ENCODE data around the gene THAP8.

DNA sequence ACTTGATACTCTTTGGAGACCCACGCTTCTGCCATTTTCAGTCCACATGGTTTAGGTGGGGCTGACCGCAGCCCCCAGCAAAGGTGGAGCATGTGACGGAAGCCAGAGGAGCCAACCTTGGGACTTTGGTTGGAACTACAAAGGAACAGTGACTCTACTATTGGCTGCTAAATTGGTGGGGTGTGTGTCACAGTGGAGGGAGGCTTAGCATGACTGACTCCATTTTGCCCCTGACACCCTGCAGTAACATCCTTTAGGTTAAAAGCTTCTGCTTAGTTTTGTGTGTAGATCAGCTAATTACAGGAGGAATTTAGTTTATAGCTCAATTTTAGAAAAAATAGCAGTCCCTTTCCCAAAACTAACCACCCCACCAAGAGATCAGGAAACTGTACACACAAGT, 52.5 kb downstream of the THAP8 start:
- TF ChIP-seq POLR2A (IDR thresholded peaks at IDR 0.05) = no peak
- TF ChIP-seq, protein P1, sequence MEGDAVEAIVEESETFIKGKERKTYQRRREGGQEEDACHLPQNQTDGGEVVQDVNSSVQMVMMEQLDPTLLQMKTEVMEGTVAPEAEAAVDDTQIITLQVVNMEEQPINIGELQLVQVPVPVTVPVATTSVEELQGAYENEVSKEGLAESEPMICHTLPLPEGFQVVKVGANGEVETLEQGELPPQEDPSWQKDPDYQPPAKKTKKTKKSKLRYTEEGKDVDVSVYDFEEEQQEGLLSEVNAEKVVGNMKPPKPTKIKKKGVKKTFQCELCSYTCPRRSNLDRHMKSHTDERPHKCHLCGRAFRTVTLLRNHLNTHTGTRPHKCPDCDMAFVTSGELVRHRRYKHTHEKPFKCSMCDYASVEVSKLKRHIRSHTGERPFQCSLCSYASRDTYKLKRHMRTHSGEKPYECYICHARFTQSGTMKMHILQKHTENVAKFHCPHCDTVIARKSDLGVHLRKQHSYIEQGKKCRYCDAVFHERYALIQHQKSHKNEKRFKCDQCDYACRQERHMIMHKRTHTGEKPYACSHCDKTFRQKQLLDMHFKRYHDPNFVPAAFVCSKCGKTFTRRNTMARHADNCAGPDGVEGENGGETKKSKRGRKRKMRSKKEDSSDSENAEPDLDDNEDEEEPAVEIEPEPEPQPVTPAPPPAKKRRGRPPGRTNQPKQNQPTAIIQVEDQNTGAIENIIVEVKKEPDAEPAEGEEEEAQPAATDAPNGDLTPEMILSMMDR (IDR thresholded peaks at IDR 0.05) = no peak
